H1 (cell line): Measurements from ENCODE around the gene MACF1. TPM values are rescaled to one million over a fixed set of nuclear protein-coding genes. Genes with fewer than 3 reads are reported as not detected.
"Not testable (repeated sequence)": the region's sequence is repeated elsewhere in the genome, so short reads cannot be mapped to it uniquely, and the experiment has no call there.

Experiments used
- CTCF ChIA-PET: fragments of 300-600 bp; sonication (Branson Sonifier 250); formaldehyde crosslinking; loops from one replicate; lab custom pipeline; 2021; ENCODE audit not compliant: partially characterized antibody; lab: Charles Lee
- POLR2A ChIA-PET: fragments of 300-600 bp; sonication (Branson Sonifier 250); formaldehyde crosslinking; loops from one replicate; lab custom pipeline; 2021; ENCODE audit warnings: inconsistent platforms; ENCODE audit not compliant: partially characterized antibody; lab: Charles Lee
- DNase-seq, 2 experiments: peaks; one replicate each; pipeline versions ENCODE4 v3.0.0 to v3.0.0-alpha.2; 2010 to 2022; ENCODE audit warnings: low spot score in 2 of 2, low read depth in 1 of 2, mixed read lengths in 1 of 2
- FAIRE-seq: peaks from 2 replicates; lab custom pipeline; 2011; peaks lifted over from hg19 to GRCh38; lab: Jason Lieb, UNC
- H2AFZ ChIP-seq: 2 replicates; pipeline ENCODE4 v1.8.1; 2012; ENCODE audit warnings: low read length, inconsistent platforms
- H2AK5ac ChIP-seq: 2 replicates; pipeline ENCODE4 v1.6.1; 2013; ENCODE audit warnings: low read depth, low read length
- H2BK120ac ChIP-seq: replicated peaks from 2 replicates; pipeline ENCODE3; 2013; ENCODE audit warnings: low read depth, low read length, inconsistent platforms
- H2BK12ac ChIP-seq: 2 replicates; pipeline ENCODE4 v1.6.1; 2013; ENCODE audit warnings: low read depth, low read length
- H2BK15ac ChIP-seq: 2 replicates; pipeline ENCODE4 v1.6.1; 2013; ENCODE audit warnings: low read length
- H2BK20ac ChIP-seq: 2 replicates; pipeline ENCODE4 v1.6.1; 2013; ENCODE audit warnings: low read length
- H2BK5ac ChIP-seq: 2 replicates; pipeline ENCODE4 v1.6.1; 2013; ENCODE audit warnings: low read depth, low read length
- H3K14ac ChIP-seq: 2 replicates; pipeline ENCODE4 v1.6.1; 2013; ENCODE audit warnings: inconsistent platforms; ENCODE audit not compliant: insufficient read length
- H3K18ac ChIP-seq: 2 replicates; pipeline ENCODE4 v1.6.1; 2013; ENCODE audit warnings: low read length; ENCODE audit errors: extremely low read depth
- H3K23ac ChIP-seq: 2 replicates; pipeline ENCODE4 v1.6.1; 2013; ENCODE audit warnings: inconsistent platforms; ENCODE audit not compliant: insufficient read length
- H3K23me2 ChIP-seq: 2 replicates; pipeline ENCODE4 v1.6.1; 2013; ENCODE audit warnings: low read depth, low read length
- H3K27ac ChIP-seq: 2 replicates; pipeline ENCODE4 v1.6.1; 2011; ENCODE audit warnings: low read depth, low read length, inconsistent platforms
- H3K27me3 ChIP-seq, 4 experiments: replicated peaks in 1 of 4; 1 replicate in 1 of 4; 2 replicates in 3 of 4; pipeline versions ENCODE4 v1.6.1 to v1.8.1; 2011 to 2013; ENCODE audit warnings: low read length in 3 of 4, mild to moderate bottlenecking in 3 of 4, inconsistent platforms in 2 of 4, mixed read lengths in 2 of 4, moderate library complexity in 1 of 4; ENCODE audit not compliant: control insufficient read depth in 3 of 4, insufficient read depth in 3 of 4; ENCODE audit errors: extremely low read depth in 1 of 4
- H3K36me3 ChIP-seq, 4 experiments: 2 replicates each; pipeline versions ENCODE4 v1.6.1 to v1.8.1; 2011 to 2013; ENCODE audit warnings: mild to moderate bottlenecking in 4 of 4, low read length in 3 of 4, moderate library complexity in 2 of 4, control low read depth in 1 of 4, inconsistent platforms in 1 of 4; ENCODE audit not compliant: insufficient read depth in 4 of 4, control insufficient read depth in 2 of 4
- H3K4ac ChIP-seq: replicated peaks from 2 replicates; pipeline ENCODE3; 2013; ENCODE audit warnings: low read length, low read depth, mixed read lengths, inconsistent platforms; ENCODE audit not compliant: insufficient read length
- H3K4me1 ChIP-seq, 4 experiments: replicated peaks in 1 of 4; 1 replicate in 1 of 4; 2 replicates in 3 of 4; pipeline versions ENCODE4 v1.6.1 to v1.8.1; 2011 to 2013; ENCODE audit warnings: low read length in 3 of 4, inconsistent platforms in 2 of 4, mixed read lengths in 1 of 4; ENCODE audit not compliant: insufficient read depth in 4 of 4, control insufficient read depth in 3 of 4
- H3K4me2 ChIP-seq, 2 experiments: 2 replicates each; pipeline versions ENCODE4 v1.6.1 to v1.8.1; 2011 to 2013; ENCODE audit warnings: low read depth in 2 of 2, low read length in 2 of 2, control low read depth in 1 of 2, inconsistent platforms in 1 of 2, mild to moderate bottlenecking in 1 of 2; ENCODE audit not compliant: insufficient read depth in 1 of 2
- H3K4me3 ChIP-seq, 4 experiments: fragments of 200-600, 300-600 bp in 1 of 4; sonication (generic), shearing (Covaris generic), sonication (Bioruptor Twin) in 1 of 4; 2 replicates each; pipeline versions ENCODE4 v1.5.1 to v1.8.1; 2011 to 2016; ENCODE audit warnings: low read length in 4 of 4, low read depth in 3 of 4, control low read depth in 2 of 4, inconsistent platforms in 2 of 4, mild to moderate bottlenecking in 2 of 4, mixed read lengths in 1 of 4, moderate library complexity in 1 of 4; ENCODE audit not compliant: insufficient read depth in 2 of 4; ENCODE audit errors: extremely low read depth in 1 of 4
- H3K56ac ChIP-seq: replicated peaks from 2 replicates; pipeline ENCODE3; 2013; ENCODE audit warnings: low read depth, mild to moderate bottlenecking, mixed read lengths, low read length, inconsistent platforms; ENCODE audit not compliant: insufficient read length
- H3K79me1 ChIP-seq: 2 replicates; pipeline ENCODE4 v1.6.1; 2013; ENCODE audit warnings: low read depth, low read length, control low read depth
- H3K79me2 ChIP-seq, 2 experiments: 2 replicates each; pipeline versions ENCODE4 v1.6.1 to v1.8.1; 2012 to 2013; ENCODE audit warnings: low read length in 2 of 2, mild to moderate bottlenecking in 2 of 2, inconsistent platforms in 1 of 2; ENCODE audit not compliant: insufficient read depth in 2 of 2, control insufficient read depth in 1 of 2
- H3K9ac ChIP-seq, 4 experiments: replicated peaks in 1 of 4; 1 replicate in 1 of 4; 2 replicates in 3 of 4; pipeline versions ENCODE4 v1.6.1 to v1.8.1; 2011 to 2013; ENCODE audit warnings: low read depth in 3 of 4, low read length in 3 of 4, control low read depth in 2 of 4, mild to moderate bottlenecking in 2 of 4, moderate library complexity in 2 of 4, inconsistent platforms in 1 of 4; ENCODE audit errors: extremely low read depth in 1 of 4
- H3K9me3 ChIP-seq, 2 experiments: 2 replicates each; pipeline versions ENCODE4 v1.6.1 to v1.8.1; 2012 to 2013; ENCODE audit warnings: mild to moderate bottlenecking in 2 of 2, moderate library complexity in 2 of 2, control low read depth in 1 of 2, inconsistent platforms in 1 of 2, low read depth in 1 of 2, low read length in 1 of 2, mixed read lengths in 1 of 2; ENCODE audit not compliant: insufficient read depth in 2 of 2
- H4K20me1 ChIP-seq, 2 experiments: replicated peaks in 1 of 2; 2 replicates each; pipeline versions ENCODE3 to v1.8.1; 2011 to 2013; ENCODE audit warnings: inconsistent platforms in 2 of 2, low read length in 2 of 2, mild to moderate bottlenecking in 1 of 2; ENCODE audit not compliant: insufficient read depth in 2 of 2, control insufficient read depth in 1 of 2
- H4K5ac ChIP-seq: 2 replicates; pipeline ENCODE4 v1.6.1; 2013; ENCODE audit warnings: low read length, low read depth, mixed read lengths, inconsistent platforms; ENCODE audit not compliant: insufficient read length
- H4K8ac ChIP-seq: 2 replicates; pipeline ENCODE4 v1.8.0; 2013; ENCODE audit warnings: mild to moderate bottlenecking, moderate library complexity, low read length, inconsistent platforms; ENCODE audit not compliant: insufficient read depth; ENCODE audit errors: extremely low read depth
- H4K91ac ChIP-seq: replicated peaks from 2 replicates; pipeline ENCODE3; 2013; ENCODE audit warnings: low read length, mixed read lengths, inconsistent platforms; ENCODE audit not compliant: insufficient read length
- EZH2 ChIP-seq: fragments of 200-600 bp; sonication (generic); IDR thresholded peaks from 2 replicates; pipeline ENCODE4 v1.7.1; 2012; ENCODE audit warnings: low read depth, mild to moderate bottlenecking, moderate library complexity, low read length, inconsistent platforms; ENCODE audit not compliant: severe bottlenecking
- WGBS, 2 experiments: shearing (Covaris generic) in 1 of 2; methylation state at CpG; one replicate each; pipeline versions ENCODE4 v1.1.6 to v1.1.7; 2013 to 2015; ENCODE audit warnings: low lambda C conversion rate in 2 of 2, mixed read lengths in 2 of 2, inconsistent platforms in 1 of 2, low coverage in 1 of 2, missing lambda C conversion rate in 1 of 2; ENCODE audit not compliant: insufficient replicate concordance in 2 of 2, insufficient coverage in 1 of 2, insufficient read length in 1 of 2; ENCODE audit errors: extremely low coverage in 1 of 2, missing lambda C conversion rate in 1 of 2; 5-methylcytosine and 5-hydroxymethylcytosine counted together
- polyA plus RNA-seq, 7 experiments: library from polyadenylated mRNA; depleted of rRNA in 3 of 7; stranded (reverse) in 5 of 7; unstranded in 2 of 7; fragments of >200 nt in 5 of 7; fragments of 200-250 nt in 2 of 7; gene quantifications; 1 replicate in 5 of 7; 2 replicates in 1 of 7; 4 replicates in 1 of 7; pipeline versions ENCODE4 v1.2.1 to v1.2.3, GENCODE V29; 2011 to 2013; ENCODE audit warnings: missing spikeins in 2 of 7, mixed read lengths in 2 of 7
- total RNA-seq: library from RNA; stranded (reverse); fragmentation: NEBNext Ultra II Directional; extraction: Animal tissue kit (Norgen Biotek cat#: 25700); gene quantifications from 2 replicates; pipeline ENCODE4 v1.2.1, GENCODE V29; 2021

MACF1 gene
- total and polyA plus RNA-seq, 2 of the 8 experiments (the other 6 are each of a cell fraction or from before 2014, with no cell fraction given), result 59.8 to 285 TPM

GRCh38 chr1:39493043-39493810, 288.7 kb downstream of the MACF1 start:
- CTCF ChIA-PET, result interaction anchor here (0.9 to 1.4 kb wide), 3 partner anchors 46 to 66 kb away, joined by 3 to 11 read pairs (median 3); no protein-coding TSS in a partner anchor
- not testable (repeated sequence) for FAIRE-seq

More at GRCh38 chr1:39493043-39493810, 288.7 kb downstream of the MACF1 start:
- WGBS, 2 experiments, result 86% methylated on average over 13 of the region's 13 CpGs; no CpG with 5 or more reads in 1 of the 2 experiments
- POLR2A ChIA-PET, H3K4me1 ChIP-seq, H3K56ac ChIP-seq, H2BK15ac ChIP-seq, H3K23me2 ChIP-seq, H3K4me2 ChIP-seq, H2BK20ac ChIP-seq, H2AFZ ChIP-seq, H4K91ac ChIP-seq, H2AK5ac ChIP-seq, H3K23ac ChIP-seq, H4K8ac ChIP-seq, H3K9me3 ChIP-seq, H2BK5ac ChIP-seq, H3K36me3 ChIP-seq, H3K9ac ChIP-seq, H2BK12ac ChIP-seq, H3K27ac ChIP-seq, H3K14ac ChIP-seq, H3K4ac ChIP-seq, H2BK120ac ChIP-seq, H4K20me1 ChIP-seq, DNase-seq, H4K5ac ChIP-seq, H3K79me2 ChIP-seq, H3K4me3 ChIP-seq, H3K18ac ChIP-seq, H3K79me1 ChIP-seq: not testable (repeated sequence)
- H3K27me3 ChIP-seq, result peaks cover 18 to 49% (median 43%) of the 10 kb centered on the region in 4 experiments
- TF ChIP-seq EZH2, result peak; percentile 37
